Germinal center (tissue), 1 donor: ENCODE results near the gene INTS12.

Experiments
- DNase-seq: peaks from one replicate; pipeline ENCODE4 v3.0.0; 2012; ENCODE audit warnings: mixed read lengths, low spot score

The INTS12 gene

GRCh38 chr4:105683038-105683437, 25.5 kb downstream of the INTS12 start:
- DNase-seq: no peak

GRCh38 chr4:105679186-105679585, 29.3 kb downstream of the INTS12 start:
- DNase-seq: no peak

- DNase-seq: no peak
Observed at GRCh38 chr4:105677709-105678108, 30.8 kb downstream of the INTS12 start.

DNA sequence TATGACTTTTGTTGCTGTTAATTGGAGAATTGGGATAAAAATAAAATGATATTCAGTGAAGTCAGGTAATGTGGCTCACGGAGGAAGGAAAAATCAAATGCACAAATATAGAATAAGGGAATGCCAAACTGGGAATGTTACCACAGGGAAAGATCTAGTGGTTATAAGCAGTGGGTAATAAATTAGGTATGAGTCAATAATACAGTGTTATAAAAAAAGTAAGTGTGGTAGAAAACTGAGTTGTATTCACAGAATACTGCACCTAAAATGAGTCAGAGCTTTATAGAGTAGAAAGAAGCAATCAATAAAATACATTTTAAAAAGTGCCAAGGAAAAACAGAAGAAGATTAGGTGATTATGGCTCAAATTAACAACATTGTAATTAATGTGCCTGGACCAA, 34.5 kb downstream of the INTS12 start:
- no peak for DNase-seq

DNA sequence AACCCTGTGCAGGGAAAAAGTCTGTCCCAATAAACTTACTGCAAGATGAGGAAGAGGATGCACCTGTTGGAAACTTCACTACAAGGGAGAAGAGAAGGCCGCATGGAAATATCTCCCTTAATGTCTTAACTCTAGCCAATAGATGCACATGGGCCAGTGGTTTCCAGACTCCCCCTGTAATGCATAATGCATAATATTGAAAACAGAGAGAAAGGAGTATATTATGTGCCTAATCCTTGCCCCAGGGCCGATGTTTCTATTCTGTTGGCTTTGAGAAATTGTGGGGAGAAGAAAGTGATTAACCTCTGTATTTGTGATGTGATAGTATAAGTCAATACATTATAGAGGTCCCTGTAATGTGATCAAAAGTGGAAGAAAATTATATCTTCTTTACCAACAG, 37.2 kb downstream of the INTS12 start:
- DNase-seq: no peak

DNA sequence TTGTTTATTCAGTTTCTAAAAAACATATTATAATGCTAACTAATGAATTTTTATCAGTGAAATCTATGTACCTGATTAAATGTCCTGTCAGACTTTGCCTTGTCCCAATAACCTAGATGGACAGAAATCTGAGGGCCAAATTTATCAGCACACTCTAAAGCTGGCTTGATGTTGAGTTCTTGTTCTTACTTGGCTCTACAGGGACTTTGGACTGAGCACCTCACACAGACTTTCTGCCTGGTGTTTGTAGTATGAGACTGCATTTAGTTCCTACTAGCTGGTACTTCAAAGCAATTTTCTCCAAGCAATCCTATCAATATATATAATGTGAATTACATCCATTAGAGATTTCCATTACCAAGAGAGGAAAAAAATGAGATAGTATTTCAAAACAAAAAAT, 37.8 kb downstream of the INTS12 start:
- DNase-seq: no peak

- no peak for DNase-seq
Observed at GRCh38 chr4:105666693-105667092, 41.8 kb downstream of the INTS12 start.

DNA sequence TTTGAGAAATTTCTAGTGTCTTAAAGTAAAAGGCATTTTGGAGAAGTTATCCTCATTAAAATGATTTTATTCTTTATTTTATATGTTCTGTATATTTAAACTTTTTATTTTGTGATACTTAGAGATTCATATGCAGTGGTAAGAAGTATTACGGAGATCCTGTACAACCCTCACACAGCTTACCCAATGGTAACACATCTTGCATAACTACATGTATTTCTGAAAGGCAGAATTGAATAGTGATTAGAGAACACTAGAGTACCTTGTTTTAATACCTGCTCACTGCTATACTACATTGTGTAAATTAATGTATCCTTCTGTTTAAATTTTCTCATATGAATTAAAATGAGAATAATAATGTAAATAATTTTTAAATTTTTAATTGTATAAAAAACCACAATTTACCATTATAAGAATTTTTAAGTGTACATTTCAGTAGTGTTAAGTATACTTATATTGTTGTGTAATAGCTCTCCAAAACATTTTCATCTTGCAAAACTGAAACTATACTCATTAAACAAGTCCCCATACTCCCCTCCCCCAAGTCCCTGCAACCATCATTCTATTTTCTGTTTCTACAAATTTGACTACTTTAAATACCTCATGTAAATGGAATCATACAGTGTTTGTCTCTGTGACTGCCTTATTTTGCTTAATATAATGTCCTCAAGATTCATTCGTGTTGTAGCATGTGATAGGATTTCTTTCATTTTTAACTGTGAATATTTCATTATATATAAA, 45.4 kb downstream of the INTS12 start:
- no peak for DNase-seq

- no peak for DNase-seq
Observed at GRCh38 chr4:105661028-105661427, 47.5 kb downstream of the INTS12 start.

GRCh38 chr4:105659190-105659589, 49.3 kb downstream of the INTS12 start:
- no peak for DNase-seq

GRCh38 chr4:105657117-105657765, 51.2 kb downstream of the INTS12 start:
- DNase-seq: no peak

DNA sequence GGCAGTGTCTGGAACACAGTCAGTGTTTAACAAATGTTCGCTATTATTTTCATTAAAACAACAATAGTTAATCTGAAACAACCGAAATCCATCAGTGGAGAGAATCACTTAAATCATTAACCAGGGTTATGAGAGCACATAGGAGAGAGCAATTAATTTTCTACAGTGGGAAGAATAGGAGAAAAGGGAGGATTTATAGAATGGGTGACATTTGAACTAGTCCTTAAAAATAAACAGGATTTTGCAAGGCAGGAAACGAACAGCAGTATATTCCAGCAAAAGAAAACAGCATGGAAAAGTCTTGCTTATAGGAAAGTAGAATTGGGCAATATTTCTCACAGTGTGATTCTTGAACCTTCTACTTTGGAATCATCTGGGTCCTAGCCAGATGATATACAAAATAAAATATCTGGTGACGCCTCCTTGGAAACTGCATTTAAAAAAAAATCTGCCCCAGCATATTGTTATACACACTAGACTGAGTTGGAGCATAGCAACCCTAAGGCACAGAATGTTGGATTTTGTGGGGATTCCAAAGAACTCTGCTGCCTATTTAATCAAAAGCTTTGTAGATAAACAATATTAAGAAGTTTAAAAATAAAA, 56.1 kb downstream of the INTS12 start:
- DNase-seq: no peak

DNA sequence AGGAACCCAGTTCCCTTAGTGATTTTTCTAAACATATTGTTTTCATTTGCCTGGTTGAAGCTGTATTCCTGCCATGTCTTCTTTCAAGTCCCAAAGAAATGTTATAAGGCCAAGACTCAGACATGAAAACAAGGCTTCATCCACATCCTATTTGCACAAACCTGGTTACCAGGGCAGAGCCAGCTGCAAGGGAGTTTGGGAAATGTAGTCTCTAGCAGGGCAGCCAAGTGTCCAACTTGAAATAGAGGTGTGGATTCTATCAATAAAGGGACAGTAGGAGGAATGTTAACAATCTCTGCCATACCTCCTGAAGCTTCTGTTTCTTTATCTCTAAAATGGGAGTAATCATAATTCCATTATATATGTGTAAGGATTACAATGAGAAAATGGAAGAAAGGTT, 56.6 kb downstream of the INTS12 start:
- DNase-seq: no peak

GRCh38 chr4:105650190-105650589, 58.3 kb downstream of the INTS12 start:
- no peak for DNase-seq

DNA sequence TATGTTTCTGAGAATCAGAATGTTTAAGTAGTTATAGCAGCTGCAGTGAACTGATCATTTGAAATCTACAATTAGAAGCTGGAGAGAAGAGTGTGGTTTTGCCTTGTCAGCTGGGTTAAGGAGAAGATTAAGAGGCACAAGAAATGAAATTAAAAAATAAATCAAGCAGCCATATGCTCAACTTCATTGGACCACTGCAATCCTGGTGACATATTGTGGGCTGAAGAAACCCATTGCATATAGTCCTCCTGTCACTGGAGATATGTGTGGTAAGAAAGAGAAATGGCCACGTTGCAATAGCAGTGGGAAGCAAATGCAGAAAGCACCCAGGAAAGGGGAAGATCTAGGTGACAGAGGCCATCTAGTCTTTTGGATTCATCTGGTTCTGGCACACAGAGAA, 63.0 kb downstream of the INTS12 start:
- no peak for DNase-seq

DNA sequence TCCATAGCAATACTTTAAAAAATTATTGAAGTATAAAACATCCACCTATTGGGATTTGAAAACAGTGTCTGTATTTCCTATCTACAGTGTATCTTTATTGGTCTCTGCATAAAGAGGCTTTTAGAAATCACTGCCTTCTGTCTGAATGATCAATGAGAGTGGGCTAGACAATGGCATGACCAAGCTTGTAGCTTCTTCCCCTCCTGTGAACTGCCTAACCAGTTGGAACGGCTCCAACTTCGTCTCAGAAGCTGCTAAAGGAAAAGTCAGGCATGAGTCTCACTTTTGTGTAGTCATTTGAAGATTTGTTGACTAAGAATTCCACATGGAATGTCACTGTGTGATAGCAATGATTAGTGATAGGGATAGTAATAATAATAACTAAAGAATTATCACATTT, 64.2 kb downstream of the INTS12 start:
- DNase-seq: no peak

DNA sequence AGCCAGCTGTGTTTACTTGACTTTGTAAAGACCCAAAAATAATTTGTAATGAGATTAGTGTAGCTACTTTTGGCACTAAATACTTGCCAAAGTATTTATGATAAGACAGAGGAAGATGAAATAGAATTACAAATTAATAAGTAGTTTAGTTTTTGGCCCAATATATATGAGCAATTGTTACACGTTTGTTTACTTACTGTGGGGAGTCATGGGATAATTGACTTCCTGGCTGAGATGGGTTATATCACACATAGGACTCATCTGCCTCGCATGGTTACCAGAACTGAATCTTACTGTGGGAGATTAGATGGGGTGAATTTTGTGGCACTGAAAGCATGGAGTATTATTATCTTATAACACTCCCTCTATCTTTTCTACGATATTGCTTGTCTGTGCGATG, 66.6 kb downstream of the INTS12 start:
- no peak for DNase-seq

GRCh38 chr4:105637408-105638176, 70.9 kb downstream of the INTS12 start:
- DNase-seq: no peak

GRCh38 chr4:105634402-105635080, 73.9 kb downstream of the INTS12 start:
- DNase-seq: no peak

DNA sequence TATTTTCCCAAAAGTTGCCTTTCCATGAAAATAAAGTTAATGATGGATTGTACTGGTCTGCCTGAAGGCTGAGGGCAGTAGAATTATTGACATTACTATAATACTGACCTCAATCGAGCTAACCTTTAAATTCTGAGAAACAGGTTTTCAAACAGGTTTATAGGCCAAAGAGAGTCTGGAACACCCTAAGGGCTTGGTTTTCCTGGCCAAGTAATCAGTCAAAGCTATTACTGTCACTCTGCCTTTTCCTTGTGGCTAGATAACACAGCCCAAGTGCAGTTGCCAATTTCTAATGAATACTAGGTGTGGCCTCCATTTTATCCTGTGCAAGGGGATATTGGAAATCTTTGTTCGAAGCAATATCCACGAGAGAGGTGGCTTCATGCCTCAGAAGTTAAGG, 75.2 kb downstream of the INTS12 start:
- no peak for DNase-seq
